GM21737 (cell line): ENCODE data around the gene GGT5.
"Not testable (repeated sequence)": the region's sequence is repeated elsewhere in the genome, so short reads cannot be mapped to it uniquely, and the experiment has no call there.

Experiments
- ATAC-seq: cut with Tn5 transposase; IDR thresholded peaks from one replicate; pipeline ENCODE4 v1.9.1; 2021; ENCODE audit warnings: mild to moderate bottlenecking, moderate library complexity; ENCODE audit not compliant: unreplicated experiment

Gene GGT5

GRCh38 chr22:24245030-24245431 is at the start of gene GGT5:
Gene GGT5 (minus strand): TSS chr22:24245082. CDS start chr22:24244725, 357 bp downstream.
- ATAC-seq, result not testable (repeated sequence)

GRCh38 chr22:24292202-24292830 is 47.4 kb upstream of the GGT5 start:
- ATAC-seq, result not testable (repeated sequence)

- ATAC-seq, result no peak
Measured at GRCh38 chr22:24291515-24292201, 46.8 kb upstream of the GGT5 start.

GRCh38 chr22:24290459-24290858 is 45.6 kb upstream of the GGT5 start:
- no peak for ATAC-seq

- no peak for ATAC-seq
Measured at GRCh38 chr22:24289741-24290163, 44.9 kb upstream of the GGT5 start.

- no peak for ATAC-seq
Measured at GRCh38 chr22:24289114-24289513, 44.2 kb upstream of the GGT5 start.

- ATAC-seq, result not testable (repeated sequence)
Measured at GRCh38 chr22:24287801-24288200, 42.9 kb upstream of the GGT5 start.

GRCh38 chr22:24287212-24287611 is 42.3 kb upstream of the GGT5 start:
- ATAC-seq, result not testable (repeated sequence)

GRCh38 chr22:24285245-24285644 is 40.4 kb upstream of the GGT5 start:
- no peak for ATAC-seq

- no peak for ATAC-seq
Measured at GRCh38 chr22:24284747-24285203, 39.9 kb upstream of the GGT5 start.

GRCh38 chr22:24282401-24282800 is 37.5 kb upstream of the GGT5 start:
- no peak for ATAC-seq

- ATAC-seq, result not testable (repeated sequence)
Measured at GRCh38 chr22:24280363-24280762, 35.5 kb upstream of the GGT5 start.

GRCh38 chr22:24274696-24275405 is 30.0 kb upstream of the GGT5 start:
- ATAC-seq, result not testable (repeated sequence)

GRCh38 chr22:24273906-24274305 is 29.0 kb upstream of the GGT5 start:
- ATAC-seq, result not testable (repeated sequence)

GRCh38 chr22:24273031-24273430 is 28.1 kb upstream of the GGT5 start:
- not testable (repeated sequence) for ATAC-seq

- ATAC-seq, result no peak
Measured at GRCh38 chr22:24271386-24271854, 26.5 kb upstream of the GGT5 start.

GRCh38 chr22:24270556-24271385 is 25.9 kb upstream of the GGT5 start, which contains the start of gene SPECC1L:
Gene SPECC1L (plus strand): TSS chr22:24270831. CDS start chr22:24302232, 31,401 bp downstream.
- ATAC-seq, result peak; percentile 74

GRCh38 chr22:24266495-24266894 is 21.6 kb upstream of the GGT5 start:
- ATAC-seq, result not testable (repeated sequence)

- ATAC-seq, result no peak
Measured at GRCh38 chr22:24265734-24266133, 20.9 kb upstream of the GGT5 start.

- ATAC-seq, result not testable (repeated sequence)
Measured at GRCh38 chr22:24264329-24264896, 19.5 kb upstream of the GGT5 start.
